Rectal smooth muscle tissue (tissue), 1 donor: ENCODE data around the gene EFCAB11.
"Not testable (repeated sequence)": the region's sequence is repeated elsewhere in the genome, so short reads cannot be mapped to it uniquely, and the experiment has no call there.

Experiments
- H3K27ac ChIP-seq: one replicate; pipeline ENCODE4 v1.7.0; 2013; ENCODE audit warnings: low read depth, low read length, inconsistent platforms
- H3K27me3 ChIP-seq: one replicate; pipeline ENCODE4 v1.7.0; 2013; ENCODE audit warnings: low read length; ENCODE audit not compliant: control insufficient read depth, insufficient read depth
- H3K36me3 ChIP-seq: one replicate; pipeline ENCODE4 v1.7.0; 2013; ENCODE audit warnings: low read length; ENCODE audit not compliant: control insufficient read depth, insufficient read depth
- H3K4me1 ChIP-seq: one replicate; pipeline ENCODE4 v1.7.0; 2013; ENCODE audit warnings: low read length; ENCODE audit not compliant: control insufficient read depth, insufficient read depth
- H3K4me3 ChIP-seq: one replicate; pipeline ENCODE4 v1.7.0; 2013; ENCODE audit warnings: low read length
- H3K9ac ChIP-seq: one replicate; pipeline ENCODE4 v1.7.0; 2013; ENCODE audit warnings: low read length

The EFCAB11 gene

GRCh38 chr14:89903340-89903952 lies 51.1 kb downstream of the EFCAB11 start:
- no peaks in the 10 kb centered on the region for H3K27me3 ChIP-seq
- no peak overlapping the region for H3K4me3 ChIP-seq
- no peaks in the 10 kb centered on the region for H3K36me3 ChIP-seq
- H3K27ac ChIP-seq, result peak overlapping the region; percentile 31
- H3K9ac ChIP-seq, result no peak overlapping the region
- no peaks in the 10 kb centered on the region for H3K4me1 ChIP-seq

- H3K36me3 ChIP-seq, result no peaks in the 10 kb centered on the region
- no peak overlapping the region for H3K9ac ChIP-seq
- no peaks in the 10 kb centered on the region for H3K27me3 ChIP-seq
- no peak overlapping the region for H3K4me3 ChIP-seq
- no peaks in the 10 kb centered on the region for H3K4me1 ChIP-seq
- H3K27ac ChIP-seq, result peak overlapping the region; percentile 31
Measured at GRCh38 chr14:89902881-89903280, 51.6 kb downstream of the EFCAB11 start.

GRCh38 chr14:89900802-89901201 lies 53.7 kb downstream of the EFCAB11 start:
- Histone ChIP-seq H3K36me3 (no peaks in the 10 kb centered on the region), H3K9ac (no peak overlapping the region), H3K27me3 (no peaks in the 10 kb centered on the region), H3K27ac (no peak overlapping the region), H3K4me3 (no peak overlapping the region), H3K4me1 (no peaks in the 10 kb centered on the region)

GRCh38 chr14:89899917-89900663 lies 54.4 kb downstream of the EFCAB11 start:
- H3K4me3 ChIP-seq, result no peak overlapping the region

GRCh38 chr14:89899291-89899690 lies 55.2 kb downstream of the EFCAB11 start:
- H3K4me1 ChIP-seq, result no peaks in the 10 kb centered on the region
- no peak overlapping the region for H3K27ac ChIP-seq
- no peaks in the 10 kb centered on the region for H3K36me3 ChIP-seq
- H3K27me3 ChIP-seq, result no peaks in the 10 kb centered on the region
- no peak overlapping the region for H3K4me3 ChIP-seq
- no peak overlapping the region for H3K9ac ChIP-seq

More at GRCh38 chr14:89899917-89900663, 54.4 kb downstream of the EFCAB11 start:
- H3K27me3 ChIP-seq, result no peaks in the 10 kb centered on the region
- no peaks in the 10 kb centered on the region for H3K36me3 ChIP-seq
- H3K4me1 ChIP-seq, result no peaks in the 10 kb centered on the region
- no peak overlapping the region for H3K27ac ChIP-seq
- no peak overlapping the region for H3K9ac ChIP-seq

- H3K27me3 ChIP-seq, H3K4me1 ChIP-seq, H3K9ac ChIP-seq, H3K4me3 ChIP-seq, H3K36me3 ChIP-seq, H3K27ac ChIP-seq: not testable (repeated sequence)
Measured at GRCh38 chr14:89893388-89893787, 61.1 kb downstream of the EFCAB11 start.

- no peaks in the 10 kb centered on the region for H3K36me3 ChIP-seq
- no peak overlapping the region for H3K27ac ChIP-seq
- H3K9ac ChIP-seq, result no peak overlapping the region
- no peaks in the 10 kb centered on the region for H3K27me3 ChIP-seq
- no peak overlapping the region for H3K4me3 ChIP-seq
- H3K4me1 ChIP-seq, result no peaks in the 10 kb centered on the region
Measured at GRCh38 chr14:89892953-89893352, 61.6 kb downstream of the EFCAB11 start.

- not testable (repeated sequence) for H3K4me1 ChIP-seq, H3K4me3 ChIP-seq, H3K27me3 ChIP-seq
Measured at GRCh38 chr14:89891721-89892120, 62.8 kb downstream of the EFCAB11 start.

GRCh38 chr14:89891055-89891454 lies 63.5 kb downstream of the EFCAB11 start:
- Histone ChIP-seq H3K27ac (no peak overlapping the region), H3K36me3 (no peaks in the 10 kb centered on the region), H3K4me3 (no peak overlapping the region), H3K27me3 (no peaks in the 10 kb centered on the region), H3K9ac (no peak overlapping the region), H3K4me1 (no peaks in the 10 kb centered on the region)

More at GRCh38 chr14:89891721-89892120, 62.8 kb downstream of the EFCAB11 start:
- not testable (repeated sequence) for H3K9ac ChIP-seq, H3K36me3 ChIP-seq, H3K27ac ChIP-seq

- no peak overlapping the region for H3K9ac ChIP-seq
- H3K36me3 ChIP-seq, result no peaks in the 10 kb centered on the region
- H3K27me3 ChIP-seq, result no peaks in the 10 kb centered on the region
- H3K4me3 ChIP-seq, result no peak overlapping the region
- H3K27ac ChIP-seq, result no peak overlapping the region
- H3K4me1 ChIP-seq, result no peaks in the 10 kb centered on the region
Measured at GRCh38 chr14:89890589-89890988, 63.9 kb downstream of the EFCAB11 start.

GRCh38 chr14:89889626-89890025 lies 64.9 kb downstream of the EFCAB11 start:
- no peak overlapping the region for H3K4me3 ChIP-seq
- H3K36me3 ChIP-seq, result no peaks in the 10 kb centered on the region
- no peak overlapping the region for H3K27ac ChIP-seq
- no peak overlapping the region for H3K9ac ChIP-seq
- no peaks in the 10 kb centered on the region for H3K4me1 ChIP-seq
- no peaks in the 10 kb centered on the region for H3K27me3 ChIP-seq

- no peaks in the 10 kb centered on the region for H3K27me3 ChIP-seq
- H3K9ac ChIP-seq, result no peak overlapping the region
- no peak overlapping the region for H3K4me3 ChIP-seq
- no peaks in the 10 kb centered on the region for H3K36me3 ChIP-seq
- no peaks in the 10 kb centered on the region for H3K4me1 ChIP-seq
- H3K27ac ChIP-seq, result no peak overlapping the region
Measured at GRCh38 chr14:89884761-89885160, 69.8 kb downstream of the EFCAB11 start.

GRCh38 chr14:89881839-89882238 lies 72.7 kb downstream of the EFCAB11 start:
- no peaks in the 10 kb centered on the region for H3K4me1 ChIP-seq
- no peak overlapping the region for H3K4me3 ChIP-seq
- no peaks in the 10 kb centered on the region for H3K36me3 ChIP-seq
- no peak overlapping the region for H3K9ac ChIP-seq
- no peak overlapping the region for H3K27ac ChIP-seq
- H3K27me3 ChIP-seq, result no peaks in the 10 kb centered on the region
